HFFc6 (cell line): ENCODE measurements around the gene URB2. TPM values are rescaled to one million over a fixed set of nuclear protein-coding genes. Genes with fewer than 3 reads are reported as not detected.
"Not testable (repeated sequence)": the region's sequence is repeated elsewhere in the genome, so short reads cannot be mapped to it uniquely, and the experiment has no call there.

Source experiments
- DNase-seq: peaks from one replicate; pipeline ENCODE4 v3.0.0-alpha.2; 2018
- H3K27ac Mint-ChIP-seq: 2 replicates; pipeline ENCODE4 v1.8.0; 2020; ENCODE audit warnings: mild to moderate bottlenecking, mixed read lengths
- H3K27me3 Mint-ChIP-seq: 2 replicates; pipeline ENCODE4 v1.8.0; 2021; ENCODE audit warnings: mild to moderate bottlenecking, moderate library complexity, mixed read lengths; ENCODE audit not compliant: insufficient read depth
- H3K36me3 Mint-ChIP-seq: 2 replicates; pipeline ENCODE4 v1.8.0; 2021; ENCODE audit warnings: low read depth, mixed read lengths
- H3K4me1 Mint-ChIP-seq: 2 replicates; pipeline ENCODE4 v1.8.0; 2020; ENCODE audit warnings: low read depth, mixed read lengths
- H3K4me3 Mint-ChIP-seq: 2 replicates; pipeline ENCODE4 v1.8.0; 2020; ENCODE audit warnings: mild to moderate bottlenecking, moderate library complexity, mixed read lengths
- H3K9me3 Mint-ChIP-seq: 2 replicates; pipeline ENCODE4 v1.8.0; 2020; ENCODE audit warnings: mild to moderate bottlenecking, mixed read lengths
- CTCF ChIP-seq: fragments of 200-600 bp; sonication (generic); IDR thresholded peaks from 2 replicates; pipeline ENCODE4 v1.5.0; 2021; ENCODE audit warnings: antibody characterized with exemption, mild to moderate bottlenecking
- total RNA-seq, 6 experiments: library from RNA; stranded (reverse); fragmentation: NEBNext Ultra II Directional; extraction: Animal tissue kit (Norgen Biotek cat#: 25700); gene quantifications; 2 replicates in 1 of 6; 3 replicates in 5 of 6; pipeline ENCODE4 v1.2.3, GENCODE V29; 2021

The URB2 gene
- total RNA-seq, 6 experiments from 2014 or later, result 8.8 to 12.6 (median 9.8) TPM

- Mint-ChIP-seq H3K4me3 (peak overlapping the region; percentile 2; the same call in 1 of the 2 replicates), H3K4me1 (peaks cover 67% of the 10 kb centered on the region), H3K27me3 (no peaks in the 10 kb centered on the region), H3K27ac (no peak overlapping the region), H3K9me3 (no peaks in the 10 kb centered on the region), H3K36me3 (no peaks in the 10 kb centered on the region; the same call in 1 of the 2 replicates)
- DNase-seq, result peak; percentile 12
- no peak for TF ChIP-seq CTCF
Measured at GRCh38 chr1:229621663-229622062, 4.4 kb upstream of the URB2 start.

DNA sequence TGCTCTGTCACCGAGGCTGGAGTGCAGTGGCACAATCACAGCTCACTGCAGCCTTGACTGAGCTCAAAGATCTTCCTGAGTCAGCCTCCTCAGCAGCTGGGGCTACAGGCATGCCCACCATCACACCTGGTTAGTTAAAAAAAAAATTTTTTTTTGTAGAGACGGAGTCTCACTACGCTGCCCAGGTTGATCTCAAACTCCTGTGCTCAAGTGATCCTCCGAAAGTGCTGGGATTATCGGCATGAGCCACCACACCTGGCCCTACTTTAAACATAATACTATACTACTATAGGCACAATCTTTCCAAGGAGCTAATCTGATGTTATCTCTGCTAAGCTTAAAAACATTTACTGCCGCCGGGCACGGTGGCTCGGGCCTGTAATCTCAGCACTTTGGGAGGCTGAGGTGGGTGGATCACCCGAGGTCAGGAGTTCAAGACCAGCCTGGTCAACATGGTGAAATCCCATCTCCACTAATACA lies 3.4 kb upstream of the URB2 start:
- not testable (repeated sequence) for H3K27ac Mint-ChIP-seq, DNase-seq, H3K36me3 Mint-ChIP-seq, H3K4me3 Mint-ChIP-seq, H3K9me3 Mint-ChIP-seq, H3K27me3 Mint-ChIP-seq
- H3K4me1 Mint-ChIP-seq, result peaks cover 67% of the 10 kb centered on the region

- no peak for DNase-seq
- Mint-ChIP-seq H3K4me3 (peak overlapping the region; percentile 96; the same call in 1 of the 2 replicates), H3K36me3 (no peaks in the 10 kb centered on the region; the same call in 1 of the 2 replicates), H3K27ac (no peak overlapping the region), H3K27me3 (no peaks in the 10 kb centered on the region), H3K9me3 (no peaks in the 10 kb centered on the region), H3K4me1 (peaks cover 65% of the 10 kb centered on the region)
- TF ChIP-seq CTCF, result no peak
Measured at GRCh38 chr1:229623225-229623624, 2.8 kb upstream of the URB2 start.

DNA sequence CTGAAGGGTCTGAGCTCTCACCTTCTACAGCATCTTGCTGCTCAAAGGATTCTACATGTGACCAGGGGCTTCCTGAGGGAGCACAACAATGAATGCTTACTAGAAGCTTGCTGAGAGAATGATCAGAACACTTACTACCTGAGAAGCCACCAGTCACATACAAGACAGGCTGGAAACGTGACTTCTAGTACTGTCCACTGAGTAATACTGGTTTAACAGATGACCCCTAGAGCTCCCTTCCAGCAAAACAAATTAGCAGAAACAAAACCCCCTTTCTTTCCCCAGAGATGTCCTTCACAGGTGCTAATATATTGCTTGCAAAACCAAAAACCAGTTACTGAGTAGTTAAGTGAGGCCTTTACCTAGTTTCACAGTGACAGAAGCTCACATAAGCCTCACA lies 2.2 kb upstream of the URB2 start:
- Mint-ChIP-seq H3K4me1 (peaks cover 71% of the 10 kb centered on the region), H3K9me3 (no peaks in the 10 kb centered on the region), H3K27ac (no peak overlapping the region; the same call in 1 of the 2 replicates), H3K27me3 (no peaks in the 10 kb centered on the region), H3K36me3 (peaks cover 1% of the 10 kb centered on the region), H3K4me3 (peak overlapping the region; percentile 96)
- DNase-seq, result no peak
- no peak for TF ChIP-seq CTCF

DNA sequence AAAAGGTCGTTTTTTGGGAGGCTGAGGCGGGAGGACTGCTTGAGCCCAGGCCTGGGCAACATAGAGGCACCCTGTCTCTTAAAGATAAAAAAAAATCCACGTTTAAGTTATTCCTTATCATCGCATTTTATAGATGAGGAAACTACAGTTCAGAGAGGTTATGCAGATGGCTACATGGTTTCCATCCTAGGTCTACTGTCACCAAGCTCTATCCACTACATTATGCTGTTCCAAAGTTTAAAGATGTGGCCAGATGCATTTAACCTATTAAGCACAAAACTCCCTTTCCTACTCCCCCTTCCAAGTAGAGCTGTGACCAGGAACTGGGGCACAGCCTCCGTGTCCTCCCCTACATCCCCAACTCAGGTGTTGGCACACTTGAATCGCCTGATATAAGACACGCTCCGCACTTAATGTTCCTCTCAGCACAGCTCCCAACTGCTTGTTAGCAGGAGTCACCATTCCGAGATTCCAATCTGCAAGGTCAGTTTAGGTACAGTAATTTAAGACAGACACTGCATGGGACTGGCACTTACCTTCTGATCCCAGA lies 1.5 kb upstream of the URB2 start:
- Mint-ChIP-seq H3K9me3 (no peaks in the 10 kb centered on the region), H3K4me3 (peak overlapping the region; percentile 96), H3K27ac (peak overlapping the region; percentile 74), H3K4me1 (peaks cover 75% of the 10 kb centered on the region), H3K36me3 (peaks cover 5% of the 10 kb centered on the region), H3K27me3 (no peaks in the 10 kb centered on the region)
- no peak for TF ChIP-seq CTCF
- no peak for DNase-seq

- no peak for TF ChIP-seq CTCF
- peak; percentile 15 for DNase-seq
- H3K27ac Mint-ChIP-seq, result peak overlapping the region; percentile 74
- peaks cover 75% of the 10 kb centered on the region for H3K4me1 Mint-ChIP-seq
- H3K27me3 Mint-ChIP-seq, result no peaks in the 10 kb centered on the region
- H3K36me3 Mint-ChIP-seq, result peaks cover 9% of the 10 kb centered on the region
- peak overlapping the region; percentile 96 for H3K4me3 Mint-ChIP-seq
- no peaks in the 10 kb centered on the region for H3K9me3 Mint-ChIP-seq
Measured at GRCh38 chr1:229625071-229625914, 754 bp upstream of the URB2 start.
